Measurements from ENCODE around the gene PCSK7. TPM values are rescaled to one million over a fixed set of nuclear protein-coding genes. Genes with fewer than 3 reads are reported as not detected.

The PCSK7 gene
- total RNA-seq, 1 donor = 44.5 TPM

- DNase-seq (ENCODE audit: insufficient read length, low spot score, missing footprints) = peak; percentile 19
- Histone ChIP-seq H4K20me1 (ENCODE audit: insufficient read depth, low read length) (peaks cover 4% of the 10 kb centered on the region), H3K9me3 (ENCODE audit: low read depth, low read length) (no peaks in the 10 kb centered on the region), H3K27me3 (ENCODE audit: insufficient read depth, low read length) (no peaks in the 10 kb centered on the region), H3K79me2 (ENCODE audit: insufficient read depth, low read length) (peaks cover 7% of the 10 kb centered on the region), H3K4me3 (ENCODE audit: insufficient read depth, low read length) (no peak overlapping the region), H3K27ac (ENCODE audit: low read depth, low read length) (no peak overlapping the region), H3K36me3 (ENCODE audit: insufficient read depth, low read length) (peaks cover 71% of the 10 kb centered on the region), H2AFZ (ENCODE audit: low read length) (no peak overlapping the region), H3K4me1 (ENCODE audit: insufficient read depth, low read length) (peaks cover 8% of the 10 kb centered on the region), H3K4me2 (ENCODE audit: insufficient read depth, low read length) (no peak overlapping the region)
- TF ChIP-seq, protein P1, sequence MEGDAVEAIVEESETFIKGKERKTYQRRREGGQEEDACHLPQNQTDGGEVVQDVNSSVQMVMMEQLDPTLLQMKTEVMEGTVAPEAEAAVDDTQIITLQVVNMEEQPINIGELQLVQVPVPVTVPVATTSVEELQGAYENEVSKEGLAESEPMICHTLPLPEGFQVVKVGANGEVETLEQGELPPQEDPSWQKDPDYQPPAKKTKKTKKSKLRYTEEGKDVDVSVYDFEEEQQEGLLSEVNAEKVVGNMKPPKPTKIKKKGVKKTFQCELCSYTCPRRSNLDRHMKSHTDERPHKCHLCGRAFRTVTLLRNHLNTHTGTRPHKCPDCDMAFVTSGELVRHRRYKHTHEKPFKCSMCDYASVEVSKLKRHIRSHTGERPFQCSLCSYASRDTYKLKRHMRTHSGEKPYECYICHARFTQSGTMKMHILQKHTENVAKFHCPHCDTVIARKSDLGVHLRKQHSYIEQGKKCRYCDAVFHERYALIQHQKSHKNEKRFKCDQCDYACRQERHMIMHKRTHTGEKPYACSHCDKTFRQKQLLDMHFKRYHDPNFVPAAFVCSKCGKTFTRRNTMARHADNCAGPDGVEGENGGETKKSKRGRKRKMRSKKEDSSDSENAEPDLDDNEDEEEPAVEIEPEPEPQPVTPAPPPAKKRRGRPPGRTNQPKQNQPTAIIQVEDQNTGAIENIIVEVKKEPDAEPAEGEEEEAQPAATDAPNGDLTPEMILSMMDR (IDR thresholded peaks at IDR 0.05; ENCODE audit: extremely low read depth, low read depth, low read length) = no peak
These were observed 38.5 kb downstream of the PCSK7 start for GRCh38 chr11:117193130-117194020.

DNA sequence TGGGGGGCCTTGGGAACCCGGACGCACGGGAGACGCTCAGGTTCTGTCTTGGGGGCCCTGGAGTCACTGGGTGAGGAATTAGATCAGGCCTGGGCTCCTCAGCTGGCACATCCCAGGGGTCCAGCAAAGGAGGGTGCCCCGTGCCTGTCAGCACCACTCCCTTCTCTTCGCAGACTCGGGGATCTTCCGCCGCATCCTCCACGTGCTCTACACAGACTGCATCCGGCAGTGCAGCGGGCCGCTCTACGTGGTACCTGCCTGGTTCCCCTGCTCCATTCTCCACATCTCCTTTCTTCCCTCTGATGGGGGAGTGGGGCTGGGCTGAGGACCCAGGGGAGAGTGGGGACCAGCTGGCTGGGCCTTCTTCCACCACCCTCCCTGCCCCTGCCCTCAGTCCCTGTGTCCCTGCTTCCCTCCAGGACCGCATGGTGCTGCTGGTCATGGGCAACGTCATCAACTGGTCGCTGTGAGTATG, 39.4 kb downstream of the PCSK7 start:
- TF ChIP-seq, protein P1 (IDR thresholded peaks at IDR 0.05; ENCODE audit: extremely low read depth, low read depth, low read length) = no peak
- Histone ChIP-seq H3K27ac (ENCODE audit: low read depth, low read length) (no peak overlapping the region), H4K20me1 (ENCODE audit: insufficient read depth, low read length) (peaks cover 4% of the 10 kb centered on the region), H3K27me3 (ENCODE audit: insufficient read depth, low read length) (no peaks in the 10 kb centered on the region), H2AFZ (ENCODE audit: low read length) (no peak overlapping the region), H3K9me3 (ENCODE audit: low read depth, low read length) (no peaks in the 10 kb centered on the region), H3K4me1 (ENCODE audit: insufficient read depth, low read length) (no peaks in the 10 kb centered on the region), H3K4me2 (ENCODE audit: insufficient read depth, low read length) (no peak overlapping the region), H3K4me3 (ENCODE audit: insufficient read depth, low read length) (no peak overlapping the region), H3K79me2 (ENCODE audit: insufficient read depth, low read length) (no peaks in the 10 kb centered on the region), H3K36me3 (ENCODE audit: insufficient read depth, low read length) (peaks cover 80% of the 10 kb centered on the region)
- DNase-seq (ENCODE audit: insufficient read length, low spot score, missing footprints) = peak; percentile 31

- peaks cover 74% of the 10 kb centered on the region for H3K36me3 ChIP-seq (ENCODE audit: insufficient read depth, low read length)
These were observed 40.0 kb downstream of the PCSK7 start for GRCh38 chr11:117191680-117192400.

More at GRCh38 chr11:117191680-117192400, 40.0 kb downstream of the PCSK7 start:
- Histone ChIP-seq H3K79me2 (ENCODE audit: insufficient read depth, low read length) (no peaks in the 10 kb centered on the region), H3K4me3 (ENCODE audit: insufficient read depth, low read length) (no peak overlapping the region), H3K27me3 (ENCODE audit: insufficient read depth, low read length) (no peaks in the 10 kb centered on the region), H4K20me1 (ENCODE audit: insufficient read depth, low read length) (peaks cover 4% of the 10 kb centered on the region), H3K27ac (ENCODE audit: low read depth, low read length) (no peak overlapping the region), H3K9me3 (ENCODE audit: low read depth, low read length) (no peaks in the 10 kb centered on the region), H3K4me1 (ENCODE audit: insufficient read depth, low read length) (no peaks in the 10 kb centered on the region), H3K4me2 (ENCODE audit: insufficient read depth, low read length) (no peak overlapping the region), H2AFZ (ENCODE audit: low read length) (no peak overlapping the region)
- TF ChIP-seq, protein P1 (IDR thresholded peaks at IDR 0.05; ENCODE audit: extremely low read depth, low read depth, low read length) = no peak
- peak; percentile 53 for DNase-seq (ENCODE audit: insufficient read length, low spot score, missing footprints)

Data from osteoblast (primary cell).